ENCODE measurements around the gene ARIH2. TPM values are rescaled to one million over a fixed set of nuclear protein-coding genes. Genes with fewer than 3 reads are reported as not detected.
"Not testable (repeated sequence)": the region's sequence is repeated elsewhere in the genome, so short reads cannot be mapped to it uniquely, and the experiment has no call there.

Gene ARIH2
- total and polyA plus RNA-seq, 2 experiments from 2014 or later = 78.1 to 116 TPM

GRCh38 chr3:48897460-48898376, 20.9 kb upstream of the ARIH2 start:
- H3K4me3 ChIP-seq = peak overlapping the region; percentile 49
- no peaks in the 10 kb centered on the region for H3K36me3 ChIP-seq
- H3K27ac ChIP-seq = peak overlapping the region; percentile 24
- peaks cover 12% of the 10 kb centered on the region for H3K4me1 ChIP-seq (ENCODE audit: low read depth)
- TF ChIP-seq, protein P1, sequence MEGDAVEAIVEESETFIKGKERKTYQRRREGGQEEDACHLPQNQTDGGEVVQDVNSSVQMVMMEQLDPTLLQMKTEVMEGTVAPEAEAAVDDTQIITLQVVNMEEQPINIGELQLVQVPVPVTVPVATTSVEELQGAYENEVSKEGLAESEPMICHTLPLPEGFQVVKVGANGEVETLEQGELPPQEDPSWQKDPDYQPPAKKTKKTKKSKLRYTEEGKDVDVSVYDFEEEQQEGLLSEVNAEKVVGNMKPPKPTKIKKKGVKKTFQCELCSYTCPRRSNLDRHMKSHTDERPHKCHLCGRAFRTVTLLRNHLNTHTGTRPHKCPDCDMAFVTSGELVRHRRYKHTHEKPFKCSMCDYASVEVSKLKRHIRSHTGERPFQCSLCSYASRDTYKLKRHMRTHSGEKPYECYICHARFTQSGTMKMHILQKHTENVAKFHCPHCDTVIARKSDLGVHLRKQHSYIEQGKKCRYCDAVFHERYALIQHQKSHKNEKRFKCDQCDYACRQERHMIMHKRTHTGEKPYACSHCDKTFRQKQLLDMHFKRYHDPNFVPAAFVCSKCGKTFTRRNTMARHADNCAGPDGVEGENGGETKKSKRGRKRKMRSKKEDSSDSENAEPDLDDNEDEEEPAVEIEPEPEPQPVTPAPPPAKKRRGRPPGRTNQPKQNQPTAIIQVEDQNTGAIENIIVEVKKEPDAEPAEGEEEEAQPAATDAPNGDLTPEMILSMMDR (IDR thresholded peaks at IDR 0.05; ENCODE audit: low read depth, low read length) = no peak
- H3K27me3 ChIP-seq = no peaks in the 10 kb centered on the region
- no peaks in the 10 kb centered on the region for H3K9me3 ChIP-seq (ENCODE audit: low read depth)
- DNase-seq (ENCODE audit: low read depth in 1 of 2, low spot score in 1 of 2) = peak in 1 of 2 donors; percentile 21

- no peaks in the 10 kb centered on the region for H3K27me3 ChIP-seq
- TF ChIP-seq, protein P1 (IDR thresholded peaks at IDR 0.05; ENCODE audit: low read depth, low read length) = no peak
- H3K27ac ChIP-seq = peak within 1 kb of the TSS; percentile 24
- peaks cover 12% of the 10 kb centered on the region for H3K4me1 ChIP-seq (ENCODE audit: low read depth)
- H3K9me3 ChIP-seq (ENCODE audit: low read depth) = no peaks in the 10 kb centered on the region
- peak within 1 kb of the TSS; percentile 49 for H3K4me3 ChIP-seq
- DNase-seq (ENCODE audit: low read depth in 1 of 2, low spot score in 1 of 2) = peak; percentile 90 to 91
- no peaks in the 10 kb centered on the region for H3K36me3 ChIP-seq
Observed at GRCh38 chr3:48898383-48899234, 20.0 kb upstream of the ARIH2 start, which contains the start of gene SLC25A20. TSS of gene SLC25A20 (minus strand) at chr3:48898882. CDS start at chr3:48898794, 88 bp downstream.

DNA sequence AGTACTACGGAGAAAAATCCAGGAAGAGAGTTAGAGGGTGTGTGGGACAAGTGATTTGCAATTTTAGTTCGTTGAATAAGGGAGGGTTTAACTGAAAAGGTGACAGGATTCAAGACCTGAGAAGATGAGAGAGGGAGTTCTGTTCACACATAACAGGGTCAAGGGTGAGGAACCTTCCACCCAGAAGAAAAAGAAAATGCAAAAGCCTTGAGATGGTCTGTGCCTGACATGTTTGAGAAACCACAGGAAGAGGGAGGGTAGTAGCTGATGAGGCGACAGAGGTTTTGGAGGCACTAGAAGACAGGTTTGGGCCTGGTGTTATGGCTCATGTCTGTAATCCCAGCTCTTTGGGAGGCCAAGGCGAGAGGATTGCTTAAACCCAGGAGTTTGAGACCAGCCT, 19.4 kb upstream of the ARIH2 start:
- TF ChIP-seq, protein P1 (IDR thresholded peaks at IDR 0.05; ENCODE audit: low read depth, low read length) = no peak
- no peaks in the 10 kb centered on the region for H3K27me3 ChIP-seq
- H3K4me3 ChIP-seq = peak overlapping the region; percentile 49
- no peaks in the 10 kb centered on the region for H3K9me3 ChIP-seq (ENCODE audit: low read depth)
- peaks cover 12% of the 10 kb centered on the region for H3K4me1 ChIP-seq (ENCODE audit: low read depth)
- DNase-seq (ENCODE audit: low read depth in 1 of 2, low spot score in 1 of 2) = peak in 1 of 2 donors; percentile 2
- H3K27ac ChIP-seq = no peak overlapping the region
- H3K36me3 ChIP-seq = no peaks in the 10 kb centered on the region

- H3K4me3 ChIP-seq; DNase-seq (ENCODE audit: low read depth in 1 of 2, low spot score in 1 of 2); H3K27me3 ChIP-seq; H3K36me3 ChIP-seq; H3K27ac ChIP-seq; H3K9me3 ChIP-seq (ENCODE audit: low read depth); H3K4me1 ChIP-seq (ENCODE audit: low read depth): not testable (repeated sequence)
Observed at GRCh38 chr3:48907026-48907425, 11.6 kb upstream of the ARIH2 start.

DNA sequence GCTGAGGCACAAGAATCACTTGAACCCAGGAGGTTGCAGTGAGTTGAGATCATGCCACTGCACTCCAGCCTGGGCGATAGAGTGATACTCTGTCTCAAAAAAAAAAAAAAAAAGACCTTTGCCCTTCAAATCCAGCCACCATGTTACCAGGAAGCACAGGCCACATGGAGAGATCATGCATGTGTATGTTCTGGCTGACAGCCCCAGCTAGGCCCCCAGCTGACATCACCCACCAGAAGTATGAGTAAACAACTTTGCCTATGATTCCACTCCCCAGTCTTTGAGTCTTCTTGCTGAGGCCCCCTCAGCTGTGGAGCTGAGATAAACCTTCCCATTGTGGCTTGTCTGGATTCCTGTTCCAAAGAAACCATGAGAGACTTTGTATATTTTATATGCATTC, 3.3 kb upstream of the ARIH2 start:
- no peak overlapping the region for H3K4me3 ChIP-seq
- no peak overlapping the region for H3K27ac ChIP-seq
- no peak for DNase-seq (ENCODE audit: low read depth in 1 of 2, low spot score in 1 of 2)
- no peaks in the 10 kb centered on the region for H3K36me3 ChIP-seq
- H3K4me1 ChIP-seq (ENCODE audit: low read depth) = peaks cover 7% of the 10 kb centered on the region
- TF ChIP-seq, protein P1 (IDR thresholded peaks at IDR 0.05; ENCODE audit: low read depth, low read length) = no peak
- no peaks in the 10 kb centered on the region for H3K9me3 ChIP-seq (ENCODE audit: low read depth)
- no peaks in the 10 kb centered on the region for H3K27me3 ChIP-seq
